HG03025 (cell line): ENCODE measurements around the gene ADK.
A peak's percentile ranks its signal among the peaks of the same experiment; 100 is the strongest.

Experiments used
- ATAC-seq: cut with Tn5 transposase; IDR thresholded peaks from one replicate; pipeline ENCODE4 v1.9.1; 2021; ENCODE audit warnings: mild to moderate bottlenecking, moderate library complexity; ENCODE audit not compliant: unreplicated experiment, low FRiP score

Gene ADK

GRCh38 chr10:74585231-74586087, 434.4 kb downstream of the ADK start:
- ATAC-seq: peak; percentile 86

GRCh38 chr10:74586088-74586585, 435.1 kb downstream of the ADK start:
- ATAC-seq: no peak

GRCh38 chr10:74587109-74587854, 436.3 kb downstream of the ADK start:
- ATAC-seq: no peak

- no peak for ATAC-seq
These were observed 438.2 kb downstream of the ADK start for GRCh38 chr10:74589226-74589673.

- no peak for ATAC-seq
These were observed 438.8 kb downstream of the ADK start for GRCh38 chr10:74589851-74590250.

GRCh38 chr10:74593470-74593869, 442.4 kb downstream of the ADK start:
- ATAC-seq: no peak

GRCh38 chr10:74596713-74597112, 445.7 kb downstream of the ADK start:
- ATAC-seq: no peak

- peak; percentile 63 for ATAC-seq
These were observed 448.0 kb downstream of the ADK start for GRCh38 chr10:74598891-74599566.

- ATAC-seq: no peak
These were observed 448.7 kb downstream of the ADK start for GRCh38 chr10:74599672-74600071.

GRCh38 chr10:74600170-74600569, 449.1 kb downstream of the ADK start:
- no peak for ATAC-seq

GRCh38 chr10:74602576-74602975, 451.6 kb downstream of the ADK start:
- no peak for ATAC-seq

GRCh38 chr10:74610299-74610698, 459.3 kb downstream of the ADK start:
- ATAC-seq: no peak

GRCh38 chr10:74612195-74612594, 461.2 kb downstream of the ADK start:
- no peak for ATAC-seq

- ATAC-seq: no peak
These were observed 469.6 kb downstream of the ADK start for GRCh38 chr10:74620626-74621025.

- no peak for ATAC-seq
These were observed 472.8 kb downstream of the ADK start for GRCh38 chr10:74623786-74624185.

- ATAC-seq: no peak
These were observed 473.5 kb downstream of the ADK start for GRCh38 chr10:74624501-74624900.

- ATAC-seq: no peak
These were observed 477.1 kb downstream of the ADK start for GRCh38 chr10:74628136-74628535.

GRCh38 chr10:74634995-74635536, 484.0 kb downstream of the ADK start:
- no peak for ATAC-seq

GRCh38 chr10:74635655-74636054, 484.6 kb downstream of the ADK start:
- no peak for ATAC-seq

GRCh38 chr10:74637685-74638084, 486.7 kb downstream of the ADK start:
- ATAC-seq: no peak
